Activated gamma-delta T cell (primary cell): ENCODE results near the gene DCC.
"Not testable (repeated sequence)": the region's sequence is repeated elsewhere in the genome, so short reads cannot be mapped to it uniquely, and the experiment has no call there.

ENCODE experiments used
- DNase-seq: peaks from one replicate; lab custom pipeline; 2025; lab: John Stamatoyannopoulos, UW

The DCC gene

GRCh38 chr18:53417003-53417402 is 1077.0 kb downstream of the DCC start:
- DNase-seq, result no peak

- no peak for DNase-seq
Measured at GRCh38 chr18:53421869-53422268, 1081.9 kb downstream of the DCC start.

DNA sequence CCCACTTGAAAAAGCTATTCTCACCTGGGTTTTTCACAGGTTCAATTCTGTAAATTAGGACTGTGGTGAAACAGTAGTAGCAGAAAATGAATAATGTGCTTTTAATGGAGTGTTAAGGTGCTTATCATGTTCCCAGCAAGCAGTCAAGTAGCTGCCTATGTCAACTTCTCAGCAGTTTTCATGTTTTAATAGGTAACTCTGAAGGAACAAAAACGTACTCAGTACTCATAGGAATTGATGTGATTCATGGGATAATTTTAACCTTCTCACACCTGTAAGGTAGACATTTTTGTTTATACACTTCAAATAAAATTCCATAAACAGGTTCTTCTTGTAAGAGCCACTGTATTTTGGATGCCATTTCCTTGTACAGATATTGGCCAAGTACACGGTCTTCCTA is 1082.9 kb downstream of the DCC start:
- DNase-seq, result no peak

DNA sequence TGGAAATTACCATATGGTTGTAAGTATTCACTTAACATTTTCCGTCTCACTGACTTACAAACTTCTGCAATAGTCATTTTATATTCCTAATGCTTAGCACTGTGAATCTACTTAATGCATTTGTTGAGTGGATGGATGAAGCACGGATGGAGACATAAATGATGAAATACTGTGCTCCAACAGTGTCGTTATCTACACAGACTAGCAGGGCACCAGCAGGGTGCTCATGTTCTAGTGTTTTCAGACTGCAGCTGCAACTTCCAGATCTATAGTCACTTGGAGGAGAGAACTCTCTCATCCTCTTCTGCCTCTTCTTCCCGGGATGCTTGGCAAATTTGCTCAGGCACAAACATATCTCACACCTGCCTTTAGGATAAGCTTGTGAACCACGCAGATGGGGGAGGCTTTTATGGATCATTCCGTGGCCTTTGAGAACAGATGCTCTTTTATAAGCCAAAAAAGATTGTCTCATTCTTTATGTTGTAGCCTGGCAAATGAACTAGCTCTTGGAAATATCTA is 1086.7 kb downstream of the DCC start:
- DNase-seq, result no peak

DNA sequence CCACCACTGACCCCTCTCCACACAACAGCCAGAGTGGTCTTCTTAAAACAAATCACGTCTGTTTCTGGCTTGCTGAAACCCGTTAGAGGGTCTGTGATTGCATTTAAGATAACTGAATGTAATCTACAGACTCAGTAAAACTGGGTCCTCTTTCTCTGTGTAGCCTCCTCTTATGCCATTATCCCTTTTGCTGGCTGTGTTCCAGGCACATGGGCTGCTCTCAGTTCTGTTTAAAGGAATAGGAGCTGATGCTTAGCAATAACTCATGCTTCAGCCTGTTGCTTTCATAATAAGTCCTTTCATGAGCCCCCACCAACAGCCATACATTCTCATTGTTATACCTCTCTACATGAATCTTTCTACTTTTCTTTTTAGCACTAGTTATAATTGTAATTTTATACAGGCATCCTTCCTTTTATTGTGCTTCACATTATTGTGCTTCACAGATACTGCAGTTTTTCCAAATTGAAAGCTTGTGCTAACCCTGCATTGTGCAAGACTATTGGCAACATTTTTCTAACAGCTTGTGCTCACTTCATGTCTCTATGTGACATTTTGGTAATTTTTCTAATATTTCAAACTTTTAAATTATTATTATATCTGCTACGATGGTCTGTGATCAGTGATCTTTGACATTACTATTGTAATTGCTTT is 1101.9 kb downstream of the DCC start:
- no peak for DNase-seq

- no peak for DNase-seq
Measured at GRCh38 chr18:53442415-53442783, 1102.4 kb downstream of the DCC start.

- no peak for DNase-seq
Measured at GRCh38 chr18:53443336-53443735, 1103.3 kb downstream of the DCC start.

GRCh38 chr18:53443831-53444230 is 1103.8 kb downstream of the DCC start:
- no peak for DNase-seq

DNA sequence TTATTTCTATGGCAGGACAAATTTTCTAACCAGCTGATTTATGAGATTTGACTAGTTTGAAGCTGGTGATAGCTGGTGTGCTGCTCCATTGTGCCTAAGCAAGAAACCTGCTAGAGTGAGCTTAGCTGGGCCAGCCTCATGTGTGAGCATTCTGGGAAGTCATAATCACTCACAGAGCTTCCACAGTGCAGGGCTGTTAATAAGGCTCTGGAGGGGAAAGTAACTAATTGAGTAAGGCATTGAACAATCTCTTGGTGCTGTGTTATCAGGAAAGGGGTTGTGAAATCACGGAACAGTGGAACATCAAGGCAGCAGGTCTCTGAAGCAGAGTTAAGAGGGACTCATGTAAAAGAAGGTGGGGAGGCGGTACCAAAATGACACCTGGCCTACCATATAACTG is 1111.9 kb downstream of the DCC start:
- no peak for DNase-seq

DNA sequence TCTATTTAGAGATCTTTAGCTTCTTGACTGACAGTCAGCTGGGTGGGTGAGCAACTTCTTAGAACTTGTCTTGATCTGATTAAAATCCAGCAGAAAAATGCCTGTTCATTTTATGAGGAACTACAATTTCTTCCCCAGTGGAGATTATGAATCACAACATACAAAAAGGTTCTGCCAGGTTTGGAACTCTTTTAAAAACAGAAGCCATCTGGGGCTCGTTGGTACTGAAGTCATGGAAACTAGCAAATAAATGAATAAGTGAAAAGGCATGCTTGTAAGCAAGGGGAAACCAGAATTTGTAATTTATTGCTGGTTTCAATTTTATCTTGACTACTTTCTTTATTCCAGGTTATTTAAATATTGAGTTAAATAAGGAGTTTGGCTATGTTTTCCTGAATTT is 1117.1 kb downstream of the DCC start:
- DNase-seq, result no peak

- DNase-seq, result no peak
Measured at GRCh38 chr18:53458268-53458667, 1118.3 kb downstream of the DCC start.

GRCh38 chr18:53458944-53459580 is 1119.1 kb downstream of the DCC start:
- DNase-seq, result no peak

- DNase-seq, result no peak
Measured at GRCh38 chr18:53467756-53468155, 1127.8 kb downstream of the DCC start.

DNA sequence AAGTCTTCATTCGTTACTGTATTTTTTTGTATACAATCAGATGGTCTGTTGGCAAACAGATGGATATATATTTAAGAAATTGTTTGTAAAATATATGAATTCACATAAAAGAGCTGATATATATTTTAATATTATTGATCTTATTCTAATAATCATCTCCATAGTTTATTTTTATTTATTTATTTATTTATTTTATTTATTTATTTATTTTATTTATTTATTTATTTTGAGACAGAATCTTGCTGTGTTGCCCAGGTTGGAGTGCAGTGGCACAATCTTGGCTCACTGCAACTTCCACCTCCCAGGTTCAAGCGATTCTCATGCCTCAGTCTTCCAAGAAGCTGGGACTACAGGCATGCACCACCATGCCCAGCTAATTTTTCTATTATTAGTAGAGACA is 1128.2 kb downstream of the DCC start:
- not testable (repeated sequence) for DNase-seq

GRCh38 chr18:53472546-53472945 is 1132.5 kb downstream of the DCC start:
- DNase-seq, result no peak

GRCh38 chr18:53478155-53478554 is 1138.2 kb downstream of the DCC start:
- no peak for DNase-seq

DNA sequence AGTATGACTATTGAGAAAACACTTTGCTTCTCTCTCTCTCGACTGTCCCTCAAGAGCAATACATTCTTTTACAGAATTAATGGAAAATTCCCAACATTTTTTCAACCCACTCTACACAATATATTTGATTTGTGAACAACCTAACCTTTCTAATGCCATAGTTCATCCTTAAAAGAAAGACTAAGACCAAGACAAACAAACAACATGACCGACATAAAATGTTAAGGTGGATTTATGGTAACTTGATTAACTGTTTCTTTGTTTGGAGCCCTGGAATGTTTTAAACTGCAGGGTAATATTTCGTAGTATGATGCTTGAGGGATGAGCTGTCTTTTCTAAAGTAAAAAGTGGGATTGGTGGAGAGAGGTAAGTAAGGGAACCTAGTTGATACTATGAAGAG is 1146.3 kb downstream of the DCC start:
- DNase-seq, result no peak

DNA sequence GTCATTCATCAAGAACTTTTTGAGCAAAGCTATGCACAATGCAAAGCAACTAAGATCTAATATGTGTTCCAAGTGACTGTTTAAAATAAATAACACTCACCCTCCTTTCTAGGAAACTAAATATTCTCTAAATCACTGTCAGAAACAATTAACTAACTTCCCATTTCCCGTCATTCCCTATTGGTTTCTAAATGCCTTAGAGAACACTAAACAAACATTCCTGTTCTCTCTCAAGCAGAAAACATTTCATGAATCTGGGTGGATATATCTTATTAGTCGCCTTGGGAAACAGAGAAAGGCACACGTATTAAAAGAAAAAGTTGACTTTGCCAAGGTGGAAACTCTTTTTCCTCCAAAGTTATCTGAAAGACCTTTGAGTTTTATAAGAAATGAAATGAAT is 1149.3 kb downstream of the DCC start:
- no peak for DNase-seq

- no peak for DNase-seq
Measured at GRCh38 chr18:53490019-53490418, 1150.0 kb downstream of the DCC start.

DNA sequence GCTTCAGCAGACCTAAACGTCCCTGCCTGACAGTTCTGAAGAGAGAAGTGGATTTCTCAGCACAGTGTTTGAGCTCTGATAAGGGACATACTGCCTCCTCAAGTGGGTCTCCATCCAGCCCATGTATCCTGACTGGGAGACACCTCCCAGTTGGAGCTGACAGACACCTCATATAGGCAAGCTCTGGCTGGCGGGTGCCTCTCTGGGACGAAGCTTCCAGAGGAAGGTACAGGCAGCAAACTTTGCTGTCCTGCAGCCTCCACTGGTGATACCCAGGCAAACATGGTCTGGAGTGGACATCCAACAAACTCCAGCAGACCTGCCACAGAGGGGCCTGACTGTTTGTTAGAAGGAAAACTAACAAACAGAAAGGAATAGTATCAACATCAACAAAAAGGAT is 1156.0 kb downstream of the DCC start:
- no peak for DNase-seq

DNA sequence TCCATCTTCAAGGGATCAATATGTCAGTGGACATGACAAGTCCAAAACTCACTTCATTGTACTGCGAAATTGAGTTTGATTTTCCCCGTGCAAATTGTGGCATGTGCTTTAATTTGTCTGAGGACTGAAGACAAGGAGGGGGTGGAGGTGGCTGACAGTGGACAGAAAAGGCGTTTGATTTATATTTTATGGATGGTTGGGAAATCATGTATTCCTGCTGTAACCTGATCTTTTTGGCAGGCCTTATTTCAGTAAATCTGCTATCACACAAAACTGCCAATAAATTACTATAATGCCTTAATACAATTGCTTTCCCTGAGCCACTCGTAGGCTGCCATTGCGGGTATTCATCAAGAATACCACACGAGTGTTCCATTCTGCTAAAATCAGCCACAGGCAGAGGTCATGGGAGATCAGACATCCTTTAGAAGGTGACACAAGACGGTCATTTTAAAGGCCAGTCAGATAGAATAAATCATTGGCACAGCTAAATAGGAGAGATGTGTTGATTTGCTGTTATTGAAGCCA is 1164.0 kb downstream of the DCC start:
- no peak for DNase-seq

DNA sequence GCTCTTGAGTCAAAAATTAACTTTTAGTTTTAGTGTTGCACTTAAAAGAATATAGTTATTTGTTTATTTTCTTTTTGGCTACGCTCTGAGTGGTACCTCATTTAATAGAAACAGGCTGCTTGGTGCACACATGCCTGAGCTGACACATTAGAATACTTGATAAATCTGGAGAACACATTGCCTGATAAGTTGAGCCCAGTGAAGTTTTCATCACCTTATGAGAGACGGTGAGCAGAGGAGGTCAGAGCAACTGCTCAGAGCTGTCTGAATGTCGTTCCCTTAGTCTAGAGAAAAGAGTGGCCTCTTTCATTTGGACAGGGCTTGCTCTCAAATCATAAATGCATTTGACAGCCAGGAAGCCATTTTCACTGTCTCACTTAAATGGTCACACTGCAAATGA is 1168.5 kb downstream of the DCC start:
- DNase-seq, result no peak

GRCh38 chr18:53509886-53510285 is 1169.9 kb downstream of the DCC start:
- no peak for DNase-seq

DNA sequence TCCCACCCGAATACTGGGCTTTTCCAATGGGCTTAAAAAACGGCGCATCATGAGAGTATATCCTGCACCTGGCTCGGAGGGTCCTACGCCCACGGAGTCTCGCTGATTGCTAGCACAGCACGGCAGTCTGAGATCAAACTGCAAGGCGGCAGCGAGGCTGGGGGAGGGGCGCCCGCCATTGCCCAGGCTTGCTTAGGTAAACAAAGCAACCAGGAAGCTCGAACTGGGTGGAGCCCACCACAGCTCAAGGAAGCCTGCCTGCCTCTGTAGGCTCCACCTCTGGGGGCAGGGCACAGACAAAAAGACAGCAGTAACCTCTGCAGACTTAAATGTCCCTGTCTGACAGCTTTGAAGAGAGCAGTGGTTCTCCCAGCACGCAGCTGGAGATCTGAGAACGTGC is 1171.7 kb downstream of the DCC start:
- DNase-seq, result not testable (repeated sequence)
